Astrocyte (in vitro differentiated cells and primary cell): ENCODE measurements around the gene TANGO6.

Experiments used
- CTCF ChIP-seq: IDR thresholded peaks from 2 replicates; pipeline ENCODE4 v1.5.1; 2011; ENCODE audit warnings: low read depth, mild to moderate bottlenecking, inconsistent platforms, low read length, moderate library complexity; ENCODE audit not compliant: insufficient read depth
- EZH2 ChIP-seq: IDR thresholded peaks from 2 replicates; pipeline ENCODE4 v1.6.1; 2012; ENCODE audit warnings: mild to moderate bottlenecking, low read length, inconsistent platforms; ENCODE audit not compliant: insufficient read depth

- TF ChIP-seq CTCF (no peak), EZH2 (no peak)
These were observed 150.6 kb downstream of the TANGO6 start for GRCh38 chr16:68993885-68994284.
